ENCODE measurements around the gene SPATA18.
"Not testable (repeated sequence)": the region's sequence is repeated elsewhere in the genome, so short reads cannot be mapped to it uniquely, and the experiment has no call there.

SPATA18 gene

DNA sequence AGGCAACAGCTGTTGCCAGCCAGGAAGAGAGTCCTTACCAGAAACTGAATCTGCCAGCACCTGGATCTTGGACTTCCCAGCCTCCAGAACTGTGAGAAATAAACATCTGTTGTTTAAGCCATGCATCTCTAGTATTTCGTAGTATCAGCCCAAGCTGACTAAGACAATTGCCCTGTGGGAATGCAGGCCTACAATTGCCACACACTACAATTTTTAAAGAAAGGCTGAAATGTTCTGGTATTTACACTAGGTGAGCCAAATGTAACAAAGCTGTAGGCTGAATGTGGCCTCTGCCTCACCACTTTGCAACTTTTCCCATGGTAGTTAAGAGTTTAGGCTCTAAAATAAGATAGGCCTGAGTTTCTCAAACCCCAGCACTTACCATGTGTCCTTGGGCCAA, 59.1 kb downstream of the SPATA18 start:
- DNase-seq, result no peak

DNA sequence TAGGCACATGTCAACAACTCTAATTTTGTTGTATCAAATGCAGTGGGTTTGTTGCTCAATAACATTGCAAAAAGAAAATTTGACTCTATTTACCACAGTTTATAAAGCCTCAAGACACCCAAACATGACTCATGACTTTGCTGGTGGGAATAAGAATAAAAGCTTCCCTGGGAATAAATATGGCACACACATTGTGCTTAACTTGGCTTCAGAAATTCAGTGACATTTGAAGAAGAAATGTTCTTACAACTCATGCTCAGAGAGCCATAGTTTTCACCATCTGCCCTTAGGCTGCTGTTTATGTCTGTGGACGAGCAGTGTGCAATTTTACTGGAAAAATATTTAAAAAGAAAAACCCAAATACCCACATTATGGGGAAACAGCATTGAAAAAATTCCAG, 60.9 kb downstream of the SPATA18 start:
- no peak for DNase-seq

DNA sequence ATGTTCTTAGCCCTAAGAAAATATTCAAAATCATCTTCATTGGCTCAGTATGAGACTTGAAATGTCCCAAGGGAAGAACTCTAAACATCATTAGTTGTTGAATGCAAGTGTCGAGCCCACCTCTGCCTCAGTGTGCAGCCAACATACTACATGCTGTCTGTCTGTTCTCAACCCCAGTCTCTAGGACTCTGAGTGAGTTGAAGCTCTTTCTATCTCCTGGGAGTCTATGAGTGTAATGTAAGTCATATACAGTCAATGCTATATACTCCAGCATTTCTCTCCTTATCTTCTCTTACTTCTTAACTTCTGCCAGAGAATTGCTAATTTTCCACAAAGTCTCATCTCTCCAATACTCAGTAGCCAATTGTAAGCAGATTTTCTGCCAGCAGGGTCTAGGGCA, 61.3 kb downstream of the SPATA18 start:
- no peak for DNase-seq

DNA sequence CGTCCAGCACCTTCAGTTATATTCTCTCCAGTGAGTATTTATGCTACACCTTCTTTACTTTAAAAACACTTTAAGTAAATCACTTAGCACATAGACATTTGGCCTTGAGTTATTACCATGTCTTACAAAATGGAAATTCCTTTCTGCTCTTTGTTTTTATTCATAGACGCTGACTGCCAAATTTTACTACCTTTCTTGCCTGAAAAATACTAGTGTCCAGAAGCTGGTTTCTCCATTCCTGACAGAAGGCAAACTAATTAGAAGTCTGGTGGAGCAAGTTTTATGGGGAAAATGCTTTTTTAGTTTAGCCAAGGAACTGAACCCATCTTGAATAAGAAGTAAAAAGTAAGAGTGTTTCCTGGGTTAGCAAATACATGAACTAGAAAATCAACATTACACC, 65.5 kb downstream of the SPATA18 start:
- DNase-seq, result no peak

DNA sequence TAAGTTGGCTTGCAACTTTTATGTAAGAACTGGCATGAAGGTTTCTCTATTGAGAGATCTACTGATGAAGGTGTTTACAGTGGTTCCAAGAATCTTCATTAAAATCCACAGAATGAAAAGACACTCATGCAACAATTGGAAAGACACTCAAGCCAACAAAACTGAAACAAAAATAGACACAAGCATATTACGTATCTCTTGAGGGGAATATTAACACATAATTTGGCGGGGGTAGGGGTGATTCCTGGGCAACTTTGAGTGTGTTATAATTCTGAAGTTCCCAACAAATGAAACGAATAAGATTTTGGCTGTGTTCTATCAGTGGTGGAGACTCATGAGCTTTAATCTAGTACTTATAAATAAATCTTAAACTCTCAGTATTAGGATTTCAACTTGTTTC, 75.1 kb downstream of the SPATA18 start:
- no peak for DNase-seq

DNA sequence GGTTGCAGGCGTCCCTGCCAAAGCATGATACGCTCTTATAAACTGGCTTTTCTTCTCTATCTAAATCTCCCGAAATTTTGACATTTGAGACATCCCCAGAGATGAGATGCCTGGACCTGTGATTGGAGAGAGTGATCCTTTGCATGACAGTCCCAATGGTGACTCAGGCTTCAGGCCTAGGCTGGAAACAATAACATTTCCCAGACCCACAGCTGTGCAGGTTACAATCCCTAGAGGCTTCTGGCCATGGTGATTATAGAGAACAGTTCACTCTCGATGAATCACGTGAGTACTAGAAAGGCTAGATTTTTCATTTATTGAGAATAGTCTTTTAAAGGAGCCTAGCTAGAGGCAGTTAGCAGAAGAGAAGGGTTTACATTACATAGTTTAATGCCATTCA, 75.9 kb downstream of the SPATA18 start:
- no peak for DNase-seq

DNA sequence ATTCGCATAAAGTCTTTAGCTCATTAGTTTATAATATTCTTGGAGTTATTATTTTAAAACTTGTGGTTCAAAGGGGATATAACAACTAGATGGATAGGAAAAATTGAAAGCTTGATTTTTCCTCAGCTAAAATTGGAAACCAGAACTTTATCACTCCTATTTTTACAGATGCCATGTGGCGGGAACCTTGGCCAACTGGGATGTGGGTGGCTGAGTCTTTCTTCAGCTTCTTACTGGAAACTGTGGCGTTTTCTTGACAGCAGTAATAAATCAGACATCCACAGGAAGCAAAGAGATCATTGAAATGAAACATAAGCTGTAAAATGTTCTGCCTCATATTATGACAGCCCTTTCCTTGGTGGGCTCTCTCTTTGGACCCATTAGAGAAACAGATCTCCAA, 84.1 kb downstream of the SPATA18 start:
- DNase-seq, result no peak

DNA sequence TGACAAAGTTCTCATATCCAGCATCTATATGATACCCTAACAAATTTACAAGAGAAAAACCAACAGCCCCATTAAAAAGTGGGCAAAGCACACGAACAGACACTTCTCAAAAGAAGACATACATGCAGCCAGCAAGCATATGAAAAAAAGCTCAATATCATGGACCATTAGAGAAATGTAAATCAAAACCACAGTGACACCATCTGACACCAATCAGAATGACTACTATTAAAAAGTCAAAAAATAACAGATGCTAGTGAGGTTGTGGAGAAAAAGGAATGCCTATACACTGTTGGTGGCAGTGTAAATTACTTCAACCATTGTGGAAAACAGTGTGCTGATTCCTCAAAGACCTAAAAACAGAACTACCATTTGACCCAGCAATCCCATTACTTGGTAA, 86.0 kb downstream of the SPATA18 start:
- DNase-seq, result not testable (repeated sequence)

DNA sequence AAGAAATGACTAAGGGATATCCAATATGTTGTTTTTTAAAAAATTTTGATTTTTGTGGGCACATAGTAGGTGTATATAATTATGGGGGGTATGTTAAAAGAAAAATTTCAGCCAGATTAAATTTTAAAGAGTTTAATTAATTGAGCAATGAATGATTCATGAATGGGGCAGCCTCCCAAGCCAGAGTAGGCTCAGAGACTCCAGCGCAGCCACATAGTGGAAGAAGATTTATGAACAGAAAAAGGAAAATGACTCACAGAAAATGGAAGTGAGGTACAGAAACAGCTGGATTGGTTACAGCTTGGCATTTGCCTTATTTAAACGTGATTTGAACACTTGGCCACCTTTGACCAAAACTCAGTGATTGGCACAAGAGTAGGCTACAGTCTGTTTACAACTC, 91.7 kb downstream of the SPATA18 start:
- DNase-seq, result no peak

DNA sequence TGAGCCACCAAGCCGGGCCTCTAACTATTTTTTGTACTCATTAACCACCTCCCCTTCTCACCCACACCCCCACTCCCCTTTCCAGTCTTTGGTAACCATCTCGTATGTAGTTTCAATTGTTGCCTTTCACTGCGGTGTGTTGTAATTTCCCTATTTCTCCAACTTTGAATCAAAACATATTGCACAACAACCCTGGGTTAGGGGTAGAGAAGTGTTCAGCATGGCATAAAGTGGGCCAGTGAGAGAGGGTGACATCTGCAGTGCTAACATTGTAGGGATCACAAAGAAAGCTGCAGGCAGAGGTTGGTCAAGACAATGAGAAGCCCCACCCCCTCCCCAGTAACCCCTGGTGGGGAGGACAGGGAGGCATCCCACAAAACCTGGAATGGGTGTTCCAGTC, 92.7 kb downstream of the SPATA18 start:
- DNase-seq, result no peak

DNA sequence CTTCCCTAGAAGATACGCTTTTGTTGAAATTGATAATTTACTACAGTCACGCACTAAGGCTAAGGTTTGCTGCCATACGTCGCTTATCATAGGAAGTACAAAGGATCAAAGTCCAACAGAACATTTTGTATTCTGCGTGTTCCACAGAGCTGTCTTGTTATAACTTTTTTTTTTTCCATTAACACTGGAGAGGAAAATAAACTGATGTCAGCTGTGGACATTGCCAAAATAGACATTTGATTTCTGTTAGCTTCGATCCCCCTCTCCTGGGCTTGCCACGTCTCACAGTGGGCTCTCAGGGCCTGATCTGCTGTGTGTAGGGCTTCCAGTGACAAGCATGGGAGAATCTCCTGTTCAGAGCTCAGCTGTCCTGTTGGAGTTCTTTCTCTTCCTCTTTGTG, 93.3 kb downstream of the SPATA18 start:
- DNase-seq, result no peak

Measured in NCI-H226 (cell line).